Caco-2 (cell line): Measurements from ENCODE around the gene KRT5. TPM values are rescaled to one million over a fixed set of nuclear protein-coding genes. Genes with fewer than 3 reads are reported as not detected.
"Not testable (repeated sequence)": the region's sequence is repeated elsewhere in the genome, so short reads cannot be mapped to it uniquely, and the experiment has no call there.

Experiments
- BruUV-seq: library from RNA; stranded (reverse); fragments of 400-500 nt; replicated peaks from 2 replicates; lab custom pipeline; 2021; lab: Mats Ljungman, UMichigan
- CTCF ChIA-PET: fragments of 300-600 bp; sonication (Branson Sonifier 250); formaldehyde crosslinking; loops from one replicate; lab custom pipeline; 2022; ENCODE audit warnings: antibody characterized with exemption; lab: Charles Lee
- POLR2A ChIA-PET: fragments of 300-600 bp; sonication (Branson Sonifier 250); formaldehyde crosslinking; loops from one replicate; lab custom pipeline; 2022; ENCODE audit warnings: antibody characterized with exemption; lab: Charles Lee
- DNase-seq, 2 experiments: peaks; one replicate each; pipeline versions ENCODE4 v3.0.0 to v3.0.0-alpha.2; 2020 to 2022
- H3K27me3 ChIP-seq: replicated peaks from 2 replicates; pipeline ENCODE4 v1.6.0; 2011; ENCODE audit warnings: low read length; ENCODE audit not compliant: control insufficient read depth, insufficient read depth
- H3K36me3 ChIP-seq: 2 replicates; pipeline ENCODE4 v1.5.1; 2011; ENCODE audit warnings: low read length; ENCODE audit not compliant: control insufficient read depth, insufficient read depth
- H3K4me1 ChIP-seq: fragments of 250-450 bp; sonication (Bioruptor Pico); 2 replicates; pipeline ENCODE4 v1.5.1; 2020; ENCODE audit warnings: mild to moderate bottlenecking
- H3K4me3 ChIP-seq: 2 replicates; pipeline ENCODE4 v1.5.1; 2011; ENCODE audit warnings: low read depth, mild to moderate bottlenecking, control low read depth, low read length
- H3K9me3 ChIP-seq: fragments of 250-450 bp; sonication (Bioruptor Pico); 2 replicates; pipeline ENCODE4 v1.5.1; 2020; ENCODE audit warnings: mild to moderate bottlenecking, moderate library complexity
- H3K27ac Mint-ChIP-seq: one replicate; pipeline ENCODE4 v1.8.0; 2022; ENCODE audit warnings: mixed read lengths; ENCODE audit not compliant: unreplicated experiment
- H3K27me3 Mint-ChIP-seq: one replicate; pipeline ENCODE4 v1.8.0; 2022; ENCODE audit warnings: mixed read lengths; ENCODE audit not compliant: insufficient read depth, unreplicated experiment
- H3K36me3 Mint-ChIP-seq: one replicate; pipeline ENCODE4 v1.8.0; 2022; ENCODE audit warnings: mild to moderate bottlenecking, mixed read lengths; ENCODE audit not compliant: insufficient read depth, unreplicated experiment
- H3K4me1 Mint-ChIP-seq: one replicate; pipeline ENCODE4 v1.8.0; 2022; ENCODE audit warnings: low read depth, mixed read lengths; ENCODE audit not compliant: unreplicated experiment
- H3K4me3 Mint-ChIP-seq: one replicate; pipeline ENCODE4 v1.8.0; 2022; ENCODE audit warnings: mild to moderate bottlenecking, moderate library complexity, mixed read lengths; ENCODE audit not compliant: unreplicated experiment
- H3K9me3 Mint-ChIP-seq: one replicate; pipeline ENCODE4 v1.8.0; 2022; ENCODE audit warnings: mixed read lengths; ENCODE audit not compliant: unreplicated experiment
- CTCF ChIP-seq, 2 experiments: fragments of 200-600 bp in 1 of 2; IDR thresholded peaks; 1 replicate in 1 of 2; 2 replicates in 1 of 2; pipeline versions ENCODE4 v1.5.1 to v1.8.0; 2011 to 2022; ENCODE audit warnings: antibody characterized with exemption in 1 of 2, control low read depth in 1 of 2, inconsistent platforms in 1 of 2, low read depth in 1 of 2, low read length in 1 of 2, mild to moderate bottlenecking in 1 of 2, moderate library complexity in 1 of 2; ENCODE audit not compliant: insufficient read depth in 1 of 2, severe bottlenecking in 1 of 2, unreplicated experiment in 1 of 2
- intact Hi-C: fragments of 100-400 bp; cut with micrococcal nuclease; formaldehyde crosslinking; loops from one replicate; pipeline ENCODE4 v1.10.0; 2022; ENCODE audit not compliant: unreplicated experiment
- total RNA-seq: library from RNA; stranded (reverse); gene quantifications from 2 replicates; pipeline ENCODE4 v1.2.3, GENCODE V29; 2022

Gene KRT5
- total RNA-seq, 1 experiment from 2014 or later: 0.50 TPM

GRCh38 chr12:52494100-52494499 is 26.1 kb downstream of the KRT5 start:
- peaks cover 18% of the 10 kb centered on the region for H3K4me1 ChIP-seq
- POLR2A ChIA-PET: no interaction called here
- no peaks in the 10 kb centered on the region for H3K27me3 ChIP-seq
- CTCF ChIA-PET: no interaction called here
- H3K36me3 Mint-ChIP-seq: no peaks in the 10 kb centered on the region
- no peaks in the 10 kb centered on the region for H3K9me3 Mint-ChIP-seq
- H3K4me3 Mint-ChIP-seq: no peak overlapping the region
- peaks cover 7% of the 10 kb centered on the region for H3K4me1 Mint-ChIP-seq
- no peaks in the 10 kb centered on the region for H3K36me3 ChIP-seq
- H3K4me3 ChIP-seq: no peak overlapping the region
- intact Hi-C loops: no loop called here
- DNase-seq: no peak
- no peaks in the 10 kb centered on the region for H3K9me3 ChIP-seq
- H3K27me3 Mint-ChIP-seq: peaks cover 14% of the 10 kb centered on the region
- BruUV-seq: no TSS peak
- no peak overlapping the region for H3K27ac Mint-ChIP-seq
- TF ChIP-seq CTCF (IDR thresholded peaks at IDR 0.05; ENCODE audit: insufficient read depth in 1 of 2, low read depth in 1 of 2, low read length in 1 of 2, severe bottlenecking in 1 of 2, unreplicated experiment in 1 of 2): no peak

- H3K27ac Mint-ChIP-seq: no peak within 1 kb of the TSS
- Histone ChIP-seq H3K27me3 (no peaks in the 10 kb centered on the region), H3K4me3 (no peak within 1 kb of the TSS), H3K36me3 (no peaks in the 10 kb centered on the region), H3K4me1 (peaks cover 18% of the 10 kb centered on the region), H3K9me3 (no peaks in the 10 kb centered on the region)
- H3K36me3 Mint-ChIP-seq: no peaks in the 10 kb centered on the region
- TF ChIP-seq CTCF (IDR thresholded peaks at IDR 0.05; ENCODE audit: insufficient read depth in 1 of 2, low read depth in 1 of 2, low read length in 1 of 2, severe bottlenecking in 1 of 2, unreplicated experiment in 1 of 2): no peak
- peaks cover 7% of the 10 kb centered on the region for H3K4me1 Mint-ChIP-seq
- DNase-seq: no peak
- no TSS peak for BruUV-seq
- H3K4me3 Mint-ChIP-seq: no peak within 1 kb of the TSS
- H3K9me3 Mint-ChIP-seq: no peaks in the 10 kb centered on the region
- peaks cover 17% of the 10 kb centered on the region for H3K27me3 Mint-ChIP-seq
- intact Hi-C loops: no loop called here
- POLR2A ChIA-PET: no interaction called here
- CTCF ChIA-PET: interaction anchor here (0.9 kb wide), 1 partner anchor 85 kb away, joined by 3 read pairs; no protein-coding TSS in a partner anchor
Measured at GRCh38 chr12:52493172-52493571, 27.0 kb downstream of the KRT5 start, which contains the start of gene KRT6A. TSS of gene KRT6A (minus strand) at chr12:52493257. CDS start at chr12:52493188, 69 bp downstream.

GRCh38 chr12:52492405-52492804 is 27.8 kb downstream of the KRT5 start:
- H3K27me3 ChIP-seq, H3K36me3 ChIP-seq, H3K27ac Mint-ChIP-seq, H3K36me3 Mint-ChIP-seq, CTCF ChIA-PET, POLR2A ChIA-PET, H3K4me3 ChIP-seq, BruUV-seq, H3K4me3 Mint-ChIP-seq, DNase-seq, H3K9me3 Mint-ChIP-seq, intact Hi-C loops, H3K9me3 ChIP-seq, H3K4me1 Mint-ChIP-seq: not testable (repeated sequence)
- peaks cover 18% of the 10 kb centered on the region for H3K27me3 Mint-ChIP-seq
- peaks cover 18% of the 10 kb centered on the region for H3K4me1 ChIP-seq

- POLR2A ChIA-PET: not testable (repeated sequence)
Measured at GRCh38 chr12:52491495-52491894, 28.7 kb downstream of the KRT5 start.

More at GRCh38 chr12:52491495-52491894, 28.7 kb downstream of the KRT5 start:
- BruUV-seq, H3K4me1 Mint-ChIP-seq, H3K36me3 ChIP-seq, intact Hi-C loops, H3K36me3 Mint-ChIP-seq, H3K27me3 ChIP-seq, H3K4me1 ChIP-seq, H3K9me3 ChIP-seq, H3K27ac Mint-ChIP-seq, H3K4me3 Mint-ChIP-seq, H3K9me3 Mint-ChIP-seq, H3K4me3 ChIP-seq, DNase-seq: not testable (repeated sequence)
- H3K27me3 Mint-ChIP-seq: peaks cover 20% of the 10 kb centered on the region
- CTCF ChIA-PET: interaction anchor here (0.5 kb wide), 1 partner anchor 650 kb away, joined by 4 read pairs; no protein-coding TSS in a partner anchor
